AG09309 (cell line): ENCODE measurements around the gene UBE2H.

ENCODE experiments used
- DNase-seq: peaks from one replicate; pipeline ENCODE4 v3.0.0-alpha.2; 2010; ENCODE audit warnings: low read depth
- H3K4me3 ChIP-seq: 2 replicates; pipeline ENCODE4 v1.5.1; 2011; ENCODE audit warnings: mild to moderate bottlenecking, low read depth, low read length, moderate library complexity; ENCODE audit not compliant: control insufficient read depth
- CTCF ChIP-seq: IDR thresholded peaks from 2 replicates; pipeline ENCODE4 v1.5.1; 2011; ENCODE audit warnings: mild to moderate bottlenecking, low read depth, low read length, inconsistent platforms; ENCODE audit not compliant: insufficient read depth, control insufficient read depth; ENCODE audit errors: missing control alignments

Gene UBE2H

GRCh38 chr7:129911790-129912189 lies 41.0 kb downstream of the UBE2H start:
- TF ChIP-seq CTCF = no peak
- DNase-seq = no peak
- no peak overlapping the region for H3K4me3 ChIP-seq

- no peak for DNase-seq
- no peak overlapping the region for H3K4me3 ChIP-seq
- no peak for TF ChIP-seq CTCF
Measured at GRCh38 chr7:129909669-129910068, 43.1 kb downstream of the UBE2H start.

GRCh38 chr7:129908181-129908580 lies 44.6 kb downstream of the UBE2H start:
- no peak for TF ChIP-seq CTCF
- no peak overlapping the region for H3K4me3 ChIP-seq
- no peak for DNase-seq

- TF ChIP-seq CTCF = no peak
- no peak for DNase-seq
- no peak overlapping the region for H3K4me3 ChIP-seq
Measured at GRCh38 chr7:129907122-129907736, 45.5 kb downstream of the UBE2H start.

GRCh38 chr7:129906700-129907099 lies 46.1 kb downstream of the UBE2H start:
- no peak for DNase-seq
- H3K4me3 ChIP-seq = no peak overlapping the region
- TF ChIP-seq CTCF = no peak

GRCh38 chr7:129903935-129904334 lies 48.8 kb downstream of the UBE2H start:
- TF ChIP-seq CTCF = no peak
- no peak for DNase-seq
- H3K4me3 ChIP-seq = no peak overlapping the region

GRCh38 chr7:129902788-129903422 lies 49.9 kb downstream of the UBE2H start:
- no peak for TF ChIP-seq CTCF
- H3K4me3 ChIP-seq = no peak overlapping the region
- DNase-seq = no peak
